GM20000 (cell line): Measurements from ENCODE around the gene GALK2.

Source experiments
- DNase-seq: peaks from one replicate; pipeline ENCODE4 v3.0.0; 2012; ENCODE audit warnings: low spot score
- CTCF ChIP-seq: IDR thresholded peaks from 2 replicates; pipeline ENCODE4 v1.5.1; 2012; ENCODE audit warnings: mild to moderate bottlenecking, control low read depth; ENCODE audit errors: extremely low read depth, missing control alignments

The GALK2 gene

GRCh38 chr15:49361370-49361769 is 191.3 kb downstream of the GALK2 start:
- DNase-seq, result no peak
- no peak for TF ChIP-seq CTCF

- TF ChIP-seq CTCF, result no peak
- DNase-seq, result no peak
These were observed 196.4 kb downstream of the GALK2 start for GRCh38 chr15:49366496-49366895.

GRCh38 chr15:49370782-49371181 is 200.7 kb downstream of the GALK2 start:
- no peak for TF ChIP-seq CTCF
- no peak for DNase-seq

GRCh38 chr15:49372366-49372765 is 202.3 kb downstream of the GALK2 start:
- TF ChIP-seq CTCF, result no peak
- no peak for DNase-seq

- no peak for TF ChIP-seq CTCF
- no peak for DNase-seq
These were observed 209.9 kb downstream of the GALK2 start for GRCh38 chr15:49379996-49380395.

GRCh38 chr15:49380912-49381311 is 210.9 kb downstream of the GALK2 start:
- no peak for TF ChIP-seq CTCF
- DNase-seq, result no peak
